GM19351 (cell line): Measurements from ENCODE around the gene SPN.
"Not testable (repeated sequence)": the region's sequence is repeated elsewhere in the genome, so short reads cannot be mapped to it uniquely, and the experiment has no call there.

Experiments used
- ATAC-seq: cut with Tn5 transposase; IDR thresholded peaks from one replicate; pipeline ENCODE4 v1.9.1; 2021; ENCODE audit warnings: mild to moderate bottlenecking, moderate library complexity; ENCODE audit not compliant: unreplicated experiment

SPN gene

DNA sequence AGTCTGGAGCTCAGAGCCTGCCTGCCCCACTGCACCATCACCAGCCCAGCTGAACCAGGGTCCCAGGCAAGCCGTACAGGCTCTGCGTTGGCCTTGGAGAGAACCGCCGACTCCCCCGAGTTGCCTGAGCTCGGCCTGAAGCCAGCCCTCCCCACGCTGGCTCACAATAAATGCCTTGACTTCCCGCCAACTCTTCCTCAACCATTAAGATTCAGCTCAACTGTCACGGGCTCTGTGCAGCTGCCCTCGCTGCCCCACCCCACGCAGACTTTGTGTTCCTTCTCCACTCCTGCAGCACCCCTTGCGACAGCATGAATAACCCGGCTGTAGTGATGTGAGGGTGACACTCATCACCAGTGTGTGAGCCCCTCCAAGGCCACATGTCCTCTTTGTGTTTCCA is 11.1 kb downstream of the SPN start:
- ATAC-seq = no peak

- ATAC-seq = no peak
Measured at GRCh38 chr16:29675811-29676643, 13.0 kb downstream of the SPN start.

DNA sequence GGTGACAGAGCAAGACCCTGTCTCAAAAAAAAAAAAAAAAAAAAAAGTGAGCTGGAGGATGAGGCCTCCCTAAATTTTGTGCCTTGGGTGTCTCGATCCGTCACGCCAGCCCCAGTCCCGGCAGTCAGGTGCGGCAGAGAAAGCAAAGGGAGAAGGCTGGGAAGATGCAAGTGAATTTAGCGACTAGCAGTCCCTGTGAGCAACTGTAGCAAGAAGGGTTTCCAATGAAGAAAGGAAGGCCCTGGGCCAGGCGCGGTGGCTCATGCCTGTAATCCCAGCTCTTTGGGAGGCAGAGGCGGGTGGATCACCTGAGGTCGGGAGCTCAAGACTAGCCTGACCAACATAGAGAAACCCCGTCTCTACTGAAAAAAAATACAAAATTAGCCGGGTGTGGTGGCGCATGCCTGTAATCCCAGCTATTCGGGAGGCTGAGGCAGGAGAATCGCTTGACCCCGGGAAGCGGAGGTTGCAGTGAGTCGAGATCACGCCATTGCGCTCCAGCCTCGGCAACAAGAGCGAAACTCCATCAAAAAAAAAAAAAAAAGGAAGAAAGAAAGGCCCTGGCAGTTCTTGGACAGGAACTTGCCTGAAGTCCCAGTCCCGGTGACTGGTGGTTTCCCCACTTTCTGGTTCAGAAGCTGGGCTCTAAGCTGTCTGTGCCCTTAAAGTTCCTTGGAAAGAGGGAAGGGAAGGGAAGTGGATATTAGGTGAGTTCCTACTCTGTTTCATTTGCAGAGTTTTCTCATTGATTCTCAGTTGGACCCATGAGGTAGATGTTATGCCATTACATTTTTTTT is 14.1 kb downstream of the SPN start:
- no peak for ATAC-seq

- no peak for ATAC-seq
Measured at GRCh38 chr16:29678691-29679267, 15.7 kb downstream of the SPN start, which contains the start of gene QPRT. Gene QPRT, plus strand, starts transcription at chr16:29679180. Its CDS starts 18 bp downstream, at chr16:29679198.

DNA sequence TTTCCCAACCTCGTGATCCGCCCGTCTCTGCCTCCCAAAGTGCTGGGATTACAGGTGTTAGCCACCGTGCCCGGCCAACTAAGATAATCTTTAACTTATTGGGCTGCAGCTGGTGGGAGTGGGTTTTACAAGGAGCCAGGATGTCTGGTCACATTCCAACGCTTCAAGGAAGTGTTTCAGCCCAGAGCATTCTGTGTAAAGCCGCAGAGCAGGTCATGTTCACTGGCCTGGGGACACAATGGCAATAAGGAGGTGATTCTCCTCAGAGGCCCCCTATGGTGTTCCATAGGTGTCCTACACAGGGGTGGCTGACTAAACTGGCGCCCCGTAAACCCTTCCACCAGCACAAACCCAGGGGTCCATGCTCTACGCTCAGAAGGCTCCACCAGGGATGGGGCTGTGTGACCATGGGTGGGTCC is 17.1 kb downstream of the SPN start:
- ATAC-seq = no peak

- no peak for ATAC-seq
Measured at GRCh38 chr16:29683543-29684090, 20.6 kb downstream of the SPN start.

GRCh38 chr16:29684679-29685078 is 21.6 kb downstream of the SPN start:
- ATAC-seq = no peak

GRCh38 chr16:29686740-29687332 is 23.8 kb downstream of the SPN start:
- no peak for ATAC-seq

- ATAC-seq = no peak
Measured at GRCh38 chr16:29687755-29688154, 24.7 kb downstream of the SPN start.

DNA sequence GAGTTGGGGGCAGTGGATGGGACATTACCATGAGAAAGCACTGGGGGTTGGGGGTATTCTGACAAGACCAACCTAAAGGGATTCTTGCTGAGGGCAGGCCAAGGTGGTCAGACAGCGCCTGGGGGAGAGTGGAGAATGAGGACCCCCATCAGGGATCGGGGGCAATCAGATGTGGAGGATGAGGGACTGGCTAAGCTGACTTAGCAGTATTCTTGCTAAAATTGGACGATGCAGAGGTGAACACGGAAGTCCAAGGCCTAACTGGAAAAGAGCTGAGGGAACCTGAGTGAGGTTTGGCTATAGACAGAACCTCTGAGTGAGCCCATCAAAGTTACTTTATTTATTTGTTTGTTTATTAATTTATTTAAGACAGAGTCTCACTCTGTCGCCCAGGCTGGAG is 25.1 kb downstream of the SPN start:
- no peak for ATAC-seq

DNA sequence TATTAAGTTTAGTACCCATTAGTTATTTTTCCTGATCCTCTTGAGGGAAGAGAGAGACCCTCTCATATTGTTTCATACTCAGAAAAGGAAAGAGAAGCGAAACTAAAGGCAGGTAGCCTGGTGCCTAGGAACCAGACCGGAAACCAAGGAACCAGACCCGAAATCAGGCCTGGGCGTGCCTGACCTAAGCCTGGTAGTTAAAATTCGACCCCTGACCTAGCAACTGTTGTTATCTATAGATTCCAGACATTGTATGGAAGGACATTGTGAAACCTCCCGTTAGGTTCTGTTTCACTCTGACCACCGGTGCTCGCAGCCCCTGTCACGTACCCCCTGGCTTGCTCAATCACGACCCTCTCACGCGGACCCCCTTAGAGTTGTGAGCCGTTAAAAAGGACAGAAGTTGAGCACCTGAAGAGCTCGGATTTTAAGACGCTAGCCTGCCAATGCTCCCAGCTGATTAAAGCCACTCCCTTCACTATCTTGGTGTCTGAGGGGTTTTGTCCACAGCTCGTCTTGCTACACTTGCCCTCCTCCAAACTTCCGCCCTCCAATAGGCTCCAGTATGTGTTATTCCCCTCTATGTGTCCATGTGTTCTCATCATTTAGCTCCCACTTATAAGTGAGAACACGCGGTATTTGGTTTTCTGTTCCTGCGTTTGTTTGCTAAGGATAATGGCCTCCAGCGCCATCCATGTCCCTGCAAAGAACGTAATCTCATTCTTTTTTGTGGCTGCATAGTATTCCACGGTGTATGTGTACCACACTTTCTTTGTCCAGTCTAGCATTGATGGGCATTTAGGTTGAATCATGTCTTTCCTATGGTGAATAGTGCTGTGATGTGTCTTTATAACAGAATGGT is 26.7 kb downstream of the SPN start:
- ATAC-seq = not testable (repeated sequence)

GRCh38 chr16:29692606-29693005 is 29.6 kb downstream of the SPN start:
- not testable (repeated sequence) for ATAC-seq

DNA sequence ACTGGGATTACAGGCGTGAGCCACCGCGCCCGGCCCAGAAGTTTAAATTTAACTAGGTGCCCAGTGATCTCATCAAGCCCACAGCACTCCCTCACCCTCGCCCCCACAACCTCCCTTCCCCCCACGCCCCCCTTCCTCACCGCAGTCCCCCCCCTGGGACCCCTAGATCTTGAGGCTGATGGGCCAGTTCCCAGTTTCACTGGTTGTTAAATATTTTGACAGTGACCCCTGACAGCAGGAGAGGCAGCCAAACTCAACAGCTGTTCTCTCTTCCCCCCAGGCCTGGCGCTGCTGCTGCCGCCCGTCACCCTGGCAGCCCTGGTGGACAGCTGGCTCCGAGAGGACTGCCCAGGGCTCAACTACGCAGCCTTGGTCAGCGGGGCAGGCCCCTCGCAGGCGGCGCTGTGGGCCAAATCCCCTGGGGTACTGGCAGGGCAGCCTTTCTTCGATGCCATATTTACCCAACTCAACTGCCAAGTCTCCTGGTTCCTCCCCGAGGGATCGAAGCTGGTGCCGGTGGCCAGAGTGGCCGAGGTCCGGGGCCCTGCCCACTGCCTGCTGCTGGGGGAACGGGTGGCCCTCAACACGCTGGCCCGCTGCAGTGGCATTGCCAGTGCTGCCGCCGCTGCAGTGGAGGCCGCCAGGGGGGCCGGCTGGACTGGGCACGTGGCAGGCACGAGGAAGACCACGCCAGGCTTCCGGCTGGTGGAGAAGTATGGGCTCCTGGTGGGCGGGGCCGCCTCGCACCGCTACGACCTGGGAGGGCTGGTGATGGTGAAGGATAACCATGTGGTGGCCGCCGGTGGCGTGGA is 31.5 kb downstream of the SPN start:
- ATAC-seq = no peak

DNA sequence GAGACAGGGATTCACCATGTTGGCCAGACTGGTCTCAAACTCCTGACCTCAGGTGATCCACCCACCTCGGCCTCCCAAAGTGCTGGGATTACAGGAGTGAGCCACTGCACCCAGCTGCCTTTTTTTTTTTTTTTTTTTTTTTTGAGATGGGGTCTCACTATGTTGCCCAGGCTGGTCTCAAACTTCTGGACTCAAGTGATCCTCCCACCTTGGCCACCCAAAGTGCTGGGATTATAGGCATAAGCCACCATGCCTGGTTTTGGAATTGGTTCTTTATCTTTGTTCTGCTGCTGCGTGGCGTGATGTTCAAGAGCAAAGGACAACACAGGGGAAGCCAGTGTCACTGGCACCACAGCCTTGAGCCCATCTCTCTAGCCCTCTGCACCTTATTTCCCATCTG is 32.6 kb downstream of the SPN start:
- not testable (repeated sequence) for ATAC-seq

GRCh38 chr16:29696881-29697331 is 33.9 kb downstream of the SPN start:
- no peak for ATAC-seq

GRCh38 chr16:29697391-29697790 is 34.3 kb downstream of the SPN start:
- no peak for ATAC-seq

GRCh38 chr16:29698042-29698441 is 35.0 kb downstream of the SPN start:
- ATAC-seq = no peak

DNA sequence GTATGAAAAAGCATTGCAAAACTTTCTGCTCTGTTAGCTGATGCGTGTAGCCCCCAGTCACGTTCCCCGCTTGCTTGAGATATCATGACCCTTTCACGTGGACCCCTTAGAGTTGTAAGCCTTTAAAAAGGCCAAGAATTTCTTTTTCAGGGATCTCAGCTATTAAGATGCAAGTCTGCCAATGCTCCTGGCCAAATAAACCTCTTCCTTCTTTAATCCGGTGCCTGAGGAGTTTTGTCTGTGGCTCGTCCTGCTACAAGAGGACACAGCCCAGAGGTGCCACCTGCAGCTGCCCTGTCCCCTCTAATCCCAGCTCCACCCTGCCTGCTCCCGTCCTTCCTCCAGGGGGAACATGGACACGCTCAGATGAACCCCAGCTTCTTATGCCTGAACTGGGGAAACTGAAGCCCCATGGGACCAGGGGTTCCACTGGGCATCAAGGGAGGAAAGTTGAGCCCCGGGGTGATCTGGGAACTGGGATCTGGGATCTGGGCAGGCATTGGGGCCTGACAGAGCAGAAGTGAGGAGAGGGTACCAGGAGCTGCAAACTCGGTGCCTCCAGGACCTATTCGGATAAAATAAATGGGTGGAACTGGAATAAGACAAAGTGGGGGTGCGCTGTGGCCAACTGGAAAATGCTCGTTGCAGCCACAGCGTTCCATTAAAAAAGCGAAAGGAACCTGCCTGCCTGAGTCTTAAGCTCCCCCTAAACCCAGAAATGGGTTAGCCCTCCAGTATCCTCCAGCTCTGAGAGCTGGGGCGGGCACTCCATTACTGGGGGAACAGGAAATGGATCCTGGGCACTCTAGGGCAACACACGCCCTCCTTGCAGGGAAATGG is 35.7 kb downstream of the SPN start:
- ATAC-seq = no peak
